ENCODE results near the gene CARF.
A peak's percentile ranks its signal among the peaks of the same experiment; 100 is the strongest.

DNA sequence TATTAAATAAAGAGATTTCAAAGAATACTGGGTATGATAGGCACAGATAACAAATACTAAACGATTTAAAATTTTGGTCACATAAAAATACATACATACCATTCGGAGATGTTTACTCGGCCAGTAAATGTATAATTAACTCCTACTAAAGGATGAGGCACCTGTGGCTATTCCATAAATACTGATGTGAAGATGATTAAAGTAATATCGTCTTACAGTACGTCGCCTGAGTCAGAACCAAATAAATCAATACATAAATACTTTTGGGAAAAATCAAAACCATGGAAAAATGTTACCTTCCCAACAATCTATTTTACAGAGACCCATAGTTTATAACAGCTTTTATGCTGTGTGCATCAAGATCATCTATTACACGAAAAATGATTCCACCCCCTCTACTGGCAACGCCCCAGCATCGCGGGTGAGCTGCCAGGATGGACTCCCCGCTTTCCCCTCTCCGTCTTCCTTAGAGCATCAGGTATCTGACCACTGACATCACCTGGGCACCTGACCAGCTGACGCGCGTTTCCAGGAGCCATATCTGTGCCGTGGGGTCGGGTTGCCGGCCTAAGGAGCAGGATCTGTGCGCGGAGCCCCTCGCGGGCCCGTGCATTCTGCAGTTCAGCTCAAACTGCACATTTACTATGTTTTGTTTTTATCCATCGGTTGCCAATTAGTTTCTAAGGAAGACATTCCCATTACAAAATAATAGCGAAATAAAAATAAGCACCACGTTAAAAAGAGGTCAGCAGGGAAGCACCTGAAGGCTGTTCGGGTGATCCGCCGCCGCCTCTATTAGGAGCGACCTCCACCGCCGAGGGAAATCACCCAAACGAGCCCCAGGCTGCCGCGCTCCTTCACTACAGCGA, 41.4 kb upstream of the CARF start:
- TF ChIP-seq, protein P1, sequence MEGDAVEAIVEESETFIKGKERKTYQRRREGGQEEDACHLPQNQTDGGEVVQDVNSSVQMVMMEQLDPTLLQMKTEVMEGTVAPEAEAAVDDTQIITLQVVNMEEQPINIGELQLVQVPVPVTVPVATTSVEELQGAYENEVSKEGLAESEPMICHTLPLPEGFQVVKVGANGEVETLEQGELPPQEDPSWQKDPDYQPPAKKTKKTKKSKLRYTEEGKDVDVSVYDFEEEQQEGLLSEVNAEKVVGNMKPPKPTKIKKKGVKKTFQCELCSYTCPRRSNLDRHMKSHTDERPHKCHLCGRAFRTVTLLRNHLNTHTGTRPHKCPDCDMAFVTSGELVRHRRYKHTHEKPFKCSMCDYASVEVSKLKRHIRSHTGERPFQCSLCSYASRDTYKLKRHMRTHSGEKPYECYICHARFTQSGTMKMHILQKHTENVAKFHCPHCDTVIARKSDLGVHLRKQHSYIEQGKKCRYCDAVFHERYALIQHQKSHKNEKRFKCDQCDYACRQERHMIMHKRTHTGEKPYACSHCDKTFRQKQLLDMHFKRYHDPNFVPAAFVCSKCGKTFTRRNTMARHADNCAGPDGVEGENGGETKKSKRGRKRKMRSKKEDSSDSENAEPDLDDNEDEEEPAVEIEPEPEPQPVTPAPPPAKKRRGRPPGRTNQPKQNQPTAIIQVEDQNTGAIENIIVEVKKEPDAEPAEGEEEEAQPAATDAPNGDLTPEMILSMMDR (IDR thresholded peaks at IDR 0.05): peak in 5 of 6 experiments; percentile 23 to 47 (median 45)
- peak in 1 of 2 donors; percentile 30 for TF ChIP-seq POLR2A (IDR thresholded peaks at IDR 0.05)

Measured in adrenal gland (tissue), 5 donors.